ENCODE results near the gene GPR156.

- TF ChIP-seq POLR2A (IDR thresholded peaks at IDR 0.05), result no peak
- no peak for TF ChIP-seq CTCF (IDR thresholded peaks at IDR 0.05)
Observed at GRCh38 chr3:120137548-120137947, 147.5 kb downstream of the GPR156 start.

Data from lower leg skin (tissue), 3 donors.